ENCODE data around the gene ZC3H14.

The ZC3H14 gene

DNA sequence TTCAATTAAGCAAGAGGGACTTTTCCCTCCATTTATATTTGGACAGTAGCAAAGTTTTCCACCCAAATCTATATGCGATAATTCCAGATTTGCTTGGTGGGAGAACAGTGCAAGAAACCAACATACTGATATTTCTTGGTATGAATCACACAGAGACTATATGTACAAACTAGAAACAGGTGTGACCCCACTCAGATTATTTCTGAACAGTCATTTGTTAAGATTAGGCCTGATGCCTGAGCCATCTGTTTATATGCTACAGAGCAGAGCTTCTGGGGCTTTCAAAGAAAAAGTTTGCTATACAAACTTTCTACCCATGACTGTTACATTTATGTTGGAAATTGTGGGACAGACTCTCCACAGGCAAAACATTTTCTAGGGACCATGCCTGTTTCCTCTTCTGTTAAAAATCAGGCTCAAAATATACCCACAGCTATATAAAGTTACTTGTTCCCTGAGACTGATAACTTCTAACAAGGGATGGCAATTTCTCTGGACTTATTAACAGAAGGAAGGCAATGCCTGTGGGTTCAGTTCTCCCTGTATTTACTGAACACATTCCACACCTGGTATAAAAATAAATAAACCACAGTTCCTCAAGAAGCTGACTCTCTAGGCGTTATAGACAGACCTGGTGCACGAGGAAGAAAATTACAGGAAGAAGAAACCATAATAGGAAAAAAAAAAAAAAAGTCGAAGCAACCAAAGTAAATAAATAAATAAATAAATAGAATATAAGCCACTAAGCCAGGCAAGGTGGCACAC lies 16.0 kb upstream of the ZC3H14 start:
- Histone ChIP-seq H3K36me3 (ENCODE audit: control insufficient read depth in 2 of 2, insufficient read depth in 1 of 2, low read length in 2 of 2) (peaks cover 0 to 22% of the 10 kb centered on the region in 2 experiments; a peak in 2 of 3 replicates), H3K4me1 (ENCODE audit: control insufficient read depth, insufficient read depth, low read length) (peaks cover 2% of the 10 kb centered on the region; the same call in 1 of the 2 replicates), H3K4me3 (ENCODE audit: low read depth, low read length) (no peak overlapping the region), H3K27ac (ENCODE audit: extremely low read depth, low read depth, low read length) (no peak overlapping the region), H3K9me3 (ENCODE audit: control insufficient read depth, insufficient read depth, low read depth, low read length) (no peaks in the 10 kb centered on the region)
- no peak for TF ChIP-seq ZNF426 (tag by site-specific recombination; IDR thresholded peaks at IDR 0.05)
- TF ChIP-seq ZNF747 (tag by site-specific recombination; IDR thresholded peaks at IDR 0.05), result no peak
- no peak for TF ChIP-seq GFI1B (tag by site-specific recombination; IDR thresholded peaks at IDR 0.05)
- TF ChIP-seq, protein P1, sequence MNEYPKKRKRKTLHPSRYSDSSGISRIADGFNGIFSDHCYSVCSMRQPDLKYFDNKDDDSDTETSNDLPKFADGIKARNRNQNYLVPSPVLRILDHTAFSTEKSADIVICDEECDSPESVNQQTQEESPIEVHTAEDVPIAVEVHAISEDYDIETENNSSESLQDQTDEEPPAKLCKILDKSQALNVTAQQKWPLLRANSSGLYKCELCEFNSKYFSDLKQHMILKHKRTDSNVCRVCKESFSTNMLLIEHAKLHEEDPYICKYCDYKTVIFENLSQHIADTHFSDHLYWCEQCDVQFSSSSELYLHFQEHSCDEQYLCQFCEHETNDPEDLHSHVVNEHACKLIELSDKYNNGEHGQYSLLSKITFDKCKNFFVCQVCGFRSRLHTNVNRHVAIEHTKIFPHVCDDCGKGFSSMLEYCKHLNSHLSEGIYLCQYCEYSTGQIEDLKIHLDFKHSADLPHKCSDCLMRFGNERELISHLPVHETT (tag by site-specific recombination; IDR thresholded peaks at IDR 0.05), result no peak
- no peak for TF ChIP-seq KLF10 (tag by site-specific recombination; IDR thresholded peaks at IDR 0.05)
- TF ChIP-seq ZNF704 (tag by site-specific recombination; IDR thresholded peaks at IDR 0.05), result no peak
- TF ChIP-seq, protein P2, sequence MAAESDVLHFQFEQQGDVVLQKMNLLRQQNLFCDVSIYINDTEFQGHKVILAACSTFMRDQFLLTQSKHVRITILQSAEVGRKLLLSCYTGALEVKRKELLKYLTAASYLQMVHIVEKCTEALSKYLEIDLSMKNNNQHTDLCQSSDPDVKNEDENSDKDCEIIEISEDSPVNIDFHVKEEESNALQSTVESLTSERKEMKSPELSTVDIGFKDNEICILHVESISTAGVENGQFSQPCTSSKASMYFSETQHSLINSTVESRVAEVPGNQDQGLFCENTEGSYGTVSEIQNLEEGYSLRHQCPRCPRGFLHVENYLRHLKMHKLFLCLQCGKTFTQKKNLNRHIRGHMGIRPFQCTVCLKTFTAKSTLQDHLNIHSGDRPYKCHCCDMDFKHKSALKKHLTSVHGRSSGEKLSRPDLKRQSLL (tag by site-specific recombination; IDR thresholded peaks at IDR 0.05), result no peak
- TF ChIP-seq ZNF2 (tag by site-specific recombination; IDR thresholded peaks at IDR 0.05), result no peak
- no peak for TF ChIP-seq BCL6B (tag by site-specific recombination; IDR thresholded peaks at IDR 0.05)
- no peak for TF ChIP-seq ZNF670 (tag by site-specific recombination; IDR thresholded peaks at IDR 0.05; ENCODE audit: low read depth)
- TF ChIP-seq, protein P3, sequence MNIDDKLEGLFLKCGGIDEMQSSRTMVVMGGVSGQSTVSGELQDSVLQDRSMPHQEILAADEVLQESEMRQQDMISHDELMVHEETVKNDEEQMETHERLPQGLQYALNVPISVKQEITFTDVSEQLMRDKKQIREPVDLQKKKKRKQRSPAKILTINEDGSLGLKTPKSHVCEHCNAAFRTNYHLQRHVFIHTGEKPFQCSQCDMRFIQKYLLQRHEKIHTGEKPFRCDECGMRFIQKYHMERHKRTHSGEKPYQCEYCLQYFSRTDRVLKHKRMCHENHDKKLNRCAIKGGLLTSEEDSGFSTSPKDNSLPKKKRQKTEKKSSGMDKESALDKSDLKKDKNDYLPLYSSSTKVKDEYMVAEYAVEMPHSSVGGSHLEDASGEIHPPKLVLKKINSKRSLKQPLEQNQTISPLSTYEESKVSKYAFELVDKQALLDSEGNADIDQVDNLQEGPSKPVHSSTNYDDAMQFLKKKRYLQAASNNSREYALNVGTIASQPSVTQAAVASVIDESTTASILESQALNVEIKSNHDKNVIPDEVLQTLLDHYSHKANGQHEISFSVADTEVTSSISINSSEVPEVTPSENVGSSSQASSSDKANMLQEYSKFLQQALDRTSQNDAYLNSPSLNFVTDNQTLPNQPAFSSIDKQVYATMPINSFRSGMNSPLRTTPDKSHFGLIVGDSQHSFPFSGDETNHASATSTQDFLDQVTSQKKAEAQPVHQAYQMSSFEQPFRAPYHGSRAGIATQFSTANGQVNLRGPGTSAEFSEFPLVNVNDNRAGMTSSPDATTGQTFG (tag by site-specific recombination; IDR thresholded peaks at IDR 0.05; ENCODE audit: borderline replicate concordance), result no peak
- TF ChIP-seq, protein P4, sequence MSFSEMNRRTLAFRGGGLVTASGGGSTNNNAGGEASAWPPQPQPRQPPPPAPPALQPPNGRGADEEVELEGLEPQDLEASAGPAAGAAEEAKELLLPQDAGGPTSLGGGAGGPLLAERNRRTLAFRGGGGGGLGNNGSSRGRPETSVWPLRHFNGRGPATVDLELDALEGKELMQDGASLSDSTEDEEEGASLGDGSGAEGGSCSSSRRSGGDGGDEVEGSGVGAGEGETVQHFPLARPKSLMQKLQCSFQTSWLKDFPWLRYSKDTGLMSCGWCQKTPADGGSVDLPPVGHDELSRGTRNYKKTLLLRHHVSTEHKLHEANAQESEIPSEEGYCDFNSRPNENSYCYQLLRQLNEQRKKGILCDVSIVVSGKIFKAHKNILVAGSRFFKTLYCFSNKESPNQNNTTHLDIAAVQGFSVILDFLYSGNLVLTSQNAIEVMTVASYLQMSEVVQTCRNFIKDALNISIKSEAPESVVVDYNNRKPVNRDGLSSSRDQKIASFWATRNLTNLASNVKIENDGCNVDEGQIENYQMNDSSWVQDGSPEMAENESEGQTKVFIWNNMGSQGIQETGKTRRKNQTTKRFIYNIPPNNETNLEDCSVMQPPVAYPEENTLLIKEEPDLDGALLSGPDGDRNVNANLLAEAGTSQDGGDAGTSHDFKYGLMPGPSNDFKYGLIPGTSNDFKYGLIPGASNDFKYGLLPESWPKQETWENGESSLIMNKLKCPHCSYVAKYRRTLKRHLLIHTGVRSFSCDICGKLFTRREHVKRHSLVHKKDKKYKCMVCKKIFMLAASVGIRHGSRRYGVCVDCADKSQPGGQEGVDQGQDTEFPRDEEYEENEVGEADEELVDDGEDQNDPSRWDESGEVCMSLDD (tag by site-specific recombination; IDR thresholded peaks at IDR 0.05), result no peak
- TF ChIP-seq ZNF214 (tag by site-specific recombination; IDR thresholded peaks at IDR 0.05; ENCODE audit: borderline replicate concordance), result no peak
- no peak for TF ChIP-seq ZNF513 (tag by site-specific recombination; IDR thresholded peaks at IDR 0.05)
- no peak for TF ChIP-seq ZNF571 (tag by site-specific recombination; IDR thresholded peaks at IDR 0.05)
- ChIA-PET CTCF (interaction anchor here (0.5 kb wide), 1 partner anchor 311 kb away, joined by 3 read pairs; no protein-coding TSS in a partner anchor), POLR2A (no interaction called here)

Measured in HEK293 (cell line).